Measurements from ENCODE around the gene KRT31.

KRT31 gene

GRCh38 chr17:41396996-41397660, at the start of gene KRT31:
Gene KRT31, minus strand, starts transcription at chr17:41397608. Its CDS starts 69 bp downstream, at chr17:41397539.
- H3K4me1 Mint-ChIP-seq: peaks cover 14% of the 10 kb centered on the region
- no peaks in the 10 kb centered on the region for H3K27me3 Mint-ChIP-seq (ENCODE audit: low read depth)
- H3K36me3 Mint-ChIP-seq (ENCODE audit: low read depth): no peaks in the 10 kb centered on the region
- TF ChIP-seq CTCF (IDR thresholded peaks at IDR 0.05; ENCODE audit: unreplicated experiment in 3 of 3): no peak
- H3K27ac Mint-ChIP-seq: no peak within 1 kb of the TSS
- H3K4me3 Mint-ChIP-seq: no peak within 1 kb of the TSS
- no peaks in the 10 kb centered on the region for H3K9me3 Mint-ChIP-seq

GRCh38 chr17:41446806-41447205, 49.4 kb upstream of the KRT31 start:
- Mint-ChIP-seq H3K4me1 (no peaks in the 10 kb centered on the region), H3K36me3 (ENCODE audit: low read depth) (no peaks in the 10 kb centered on the region), H3K4me3 (no peak overlapping the region), H3K27me3 (ENCODE audit: low read depth) (peaks cover 15% of the 10 kb centered on the region), H3K27ac (no peak overlapping the region), H3K9me3 (peaks cover 6% of the 10 kb centered on the region)
- TF ChIP-seq CTCF (IDR thresholded peaks at IDR 0.05; ENCODE audit: unreplicated experiment in 3 of 3): no peak

GRCh38 chr17:41444640-41445039, 47.2 kb upstream of the KRT31 start:
- H3K4me3 Mint-ChIP-seq: no peak overlapping the region
- H3K36me3 Mint-ChIP-seq (ENCODE audit: low read depth): no peaks in the 10 kb centered on the region
- no peak overlapping the region for H3K27ac Mint-ChIP-seq
- H3K4me1 Mint-ChIP-seq: no peaks in the 10 kb centered on the region
- H3K9me3 Mint-ChIP-seq: no peaks in the 10 kb centered on the region
- TF ChIP-seq CTCF (IDR thresholded peaks at IDR 0.05; ENCODE audit: unreplicated experiment in 3 of 3): no peak
- peaks cover 12% of the 10 kb centered on the region for H3K27me3 Mint-ChIP-seq (ENCODE audit: low read depth)

- Mint-ChIP-seq H3K36me3 (ENCODE audit: low read depth) (no peaks in the 10 kb centered on the region), H3K9me3 (no peaks in the 10 kb centered on the region), H3K4me1 (no peaks in the 10 kb centered on the region), H3K27ac (no peak overlapping the region), H3K4me3 (no peak overlapping the region), H3K27me3 (ENCODE audit: low read depth) (peaks cover 16% of the 10 kb centered on the region)
- no peak for TF ChIP-seq CTCF (IDR thresholded peaks at IDR 0.05; ENCODE audit: unreplicated experiment in 3 of 3)
Measured at GRCh38 chr17:41444186-41444585, 46.8 kb upstream of the KRT31 start.

GRCh38 chr17:41442739-41443138, 45.3 kb upstream of the KRT31 start:
- no peaks in the 10 kb centered on the region for H3K9me3 Mint-ChIP-seq
- H3K36me3 Mint-ChIP-seq (ENCODE audit: low read depth): no peaks in the 10 kb centered on the region
- no peaks in the 10 kb centered on the region for H3K4me1 Mint-ChIP-seq
- no peak overlapping the region for H3K4me3 Mint-ChIP-seq
- TF ChIP-seq CTCF (IDR thresholded peaks at IDR 0.05; ENCODE audit: unreplicated experiment in 3 of 3): no peak
- no peak overlapping the region for H3K27ac Mint-ChIP-seq
- peaks cover 16% of the 10 kb centered on the region for H3K27me3 Mint-ChIP-seq (ENCODE audit: low read depth)

GRCh38 chr17:41440531-41441033, 43.2 kb upstream of the KRT31 start, which contains the start of gene KRT38:
Gene KRT38, minus strand, starts transcription at chr17:41440983. Its CDS starts 62 bp downstream, at chr17:41440921.
- Mint-ChIP-seq H3K27ac (no peak within 1 kb of the TSS), H3K4me1 (no peaks in the 10 kb centered on the region), H3K4me3 (no peak within 1 kb of the TSS), H3K36me3 (ENCODE audit: low read depth) (no peaks in the 10 kb centered on the region), H3K27me3 (ENCODE audit: low read depth) (peaks cover 8% of the 10 kb centered on the region), H3K9me3 (no peaks in the 10 kb centered on the region)
- no peak for TF ChIP-seq CTCF (IDR thresholded peaks at IDR 0.05; ENCODE audit: unreplicated experiment in 3 of 3)

Measured in nephron (organoid).